HG03442 (cell line): ENCODE data around the gene PGAM5.
"Not testable (repeated sequence)": the region's sequence is repeated elsewhere in the genome, so short reads cannot be mapped to it uniquely, and the experiment has no call there.

ENCODE experiments used
- ATAC-seq: cut with Tn5 transposase; IDR thresholded peaks from one replicate; pipeline ENCODE4 v1.9.1; 2021; ENCODE audit warnings: mild to moderate bottlenecking, moderate library complexity; ENCODE audit not compliant: unreplicated experiment

The PGAM5 gene

DNA sequence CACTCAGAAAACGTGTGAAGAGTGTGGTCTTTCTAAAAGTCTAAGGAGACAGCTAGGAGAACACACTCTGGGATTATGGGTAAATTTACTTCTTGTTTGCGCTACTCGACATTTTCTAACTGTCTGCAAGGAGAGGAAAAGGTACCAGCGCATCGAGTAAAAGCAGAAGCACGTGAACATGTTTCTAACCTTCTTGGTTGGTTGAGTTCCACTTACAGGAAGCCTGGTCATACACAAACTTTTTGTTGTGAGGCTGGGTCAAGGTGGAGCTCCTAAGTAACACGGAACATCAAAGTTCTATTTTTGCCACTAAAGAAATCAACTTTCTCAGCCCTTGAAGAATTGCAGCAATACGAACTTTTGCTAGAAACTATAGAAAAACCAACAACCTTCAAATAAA, 31.0 kb downstream of the PGAM5 start:
- no peak for ATAC-seq

DNA sequence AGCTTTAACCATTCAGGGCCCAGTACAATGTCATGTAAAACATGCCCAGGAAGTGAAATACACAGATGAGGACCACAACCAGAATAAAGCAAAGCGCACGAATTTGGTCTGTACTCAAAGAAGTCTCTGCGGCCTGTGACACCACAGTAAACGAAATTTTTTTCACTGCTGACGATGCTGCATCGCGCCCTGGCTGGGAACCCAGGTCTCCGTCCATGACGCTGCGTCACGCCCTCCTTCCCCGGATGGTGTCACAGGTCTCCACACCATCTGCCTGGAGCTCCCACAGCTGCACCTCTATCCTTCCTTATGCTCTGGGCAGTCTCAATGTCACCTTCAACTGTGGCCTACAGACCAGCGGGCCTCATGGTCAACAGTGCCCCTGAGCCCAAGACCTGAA, 33.2 kb downstream of the PGAM5 start:
- no peak for ATAC-seq

DNA sequence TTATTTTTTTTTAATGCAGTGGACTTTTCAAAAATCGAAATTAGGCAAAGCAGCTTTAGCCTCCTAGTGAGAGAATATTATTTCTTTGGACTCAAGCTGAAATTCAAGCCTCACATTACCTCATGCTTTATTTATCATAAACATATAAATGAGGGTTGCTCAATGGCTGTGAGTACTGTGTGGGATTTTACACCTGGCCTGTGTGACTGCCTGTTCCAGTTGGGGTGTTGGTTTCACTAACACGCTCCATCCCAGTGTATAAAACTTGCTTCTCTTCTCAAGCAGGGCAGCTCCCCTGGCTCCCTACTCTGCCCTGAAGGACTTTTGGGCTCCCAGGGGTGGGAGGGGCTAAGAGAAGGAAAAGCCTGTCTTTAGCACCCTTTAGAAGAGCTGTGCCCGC, 36.0 kb downstream of the PGAM5 start:
- ATAC-seq, result no peak

DNA sequence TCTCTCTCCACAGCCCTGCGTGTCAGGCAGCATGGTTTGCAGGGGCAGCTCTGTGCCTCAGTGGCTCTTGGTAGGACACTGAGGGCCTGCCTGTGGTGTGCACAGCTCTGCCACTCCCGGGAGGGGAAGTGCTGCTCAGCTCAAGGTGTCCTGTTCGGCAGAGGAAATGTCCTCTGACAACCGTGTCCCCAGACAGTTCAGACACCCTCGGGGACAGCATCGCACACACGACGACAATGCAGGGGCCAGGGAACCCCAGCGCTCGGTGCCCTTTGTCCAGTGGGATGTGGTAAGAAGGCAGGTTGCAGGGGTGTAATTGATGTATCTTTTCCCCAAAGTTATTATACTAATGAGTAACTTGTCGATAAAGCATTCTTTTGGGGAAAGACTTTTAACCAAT, 36.8 kb downstream of the PGAM5 start:
- ATAC-seq, result no peak

DNA sequence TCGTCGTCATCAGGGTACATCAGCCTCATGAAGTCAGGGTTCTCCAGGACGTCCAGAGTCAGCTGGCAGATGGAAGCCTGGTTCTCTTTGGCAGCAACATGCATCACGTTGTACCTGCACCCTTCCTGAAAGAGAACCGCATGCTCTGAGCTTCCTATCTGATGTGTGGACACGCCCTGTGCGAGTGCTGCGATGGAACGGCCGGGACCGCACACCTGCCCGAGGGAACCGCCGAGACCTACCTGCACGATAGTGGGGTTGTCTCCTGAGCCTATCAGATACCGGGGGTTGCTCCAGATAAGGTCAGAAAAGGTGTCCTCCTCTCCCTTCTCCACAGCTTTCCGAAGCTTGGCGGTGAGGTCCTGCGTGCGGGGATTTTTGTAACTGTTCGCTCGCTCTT, 37.3 kb downstream of the PGAM5 start:
- ATAC-seq, result no peak

DNA sequence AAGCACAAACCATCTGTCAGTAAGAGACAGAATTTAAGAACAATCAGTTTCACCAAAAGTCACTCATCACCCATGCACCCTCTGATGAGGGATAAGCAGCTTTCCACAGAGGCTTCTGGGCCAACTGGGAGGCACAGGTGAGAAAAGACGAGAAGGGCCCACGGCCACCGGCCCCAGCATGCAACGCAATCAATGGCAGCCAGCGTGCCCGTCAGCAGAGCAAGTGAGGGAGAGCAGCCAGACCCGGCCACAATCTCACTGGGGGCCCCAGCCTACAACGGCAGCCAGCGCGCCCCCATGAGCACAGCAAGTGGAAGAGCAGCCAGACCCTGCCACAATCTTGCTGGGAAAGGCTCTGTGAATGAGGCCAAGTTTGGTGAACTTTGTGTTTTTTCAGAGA, 37.7 kb downstream of the PGAM5 start:
- ATAC-seq, result no peak

DNA sequence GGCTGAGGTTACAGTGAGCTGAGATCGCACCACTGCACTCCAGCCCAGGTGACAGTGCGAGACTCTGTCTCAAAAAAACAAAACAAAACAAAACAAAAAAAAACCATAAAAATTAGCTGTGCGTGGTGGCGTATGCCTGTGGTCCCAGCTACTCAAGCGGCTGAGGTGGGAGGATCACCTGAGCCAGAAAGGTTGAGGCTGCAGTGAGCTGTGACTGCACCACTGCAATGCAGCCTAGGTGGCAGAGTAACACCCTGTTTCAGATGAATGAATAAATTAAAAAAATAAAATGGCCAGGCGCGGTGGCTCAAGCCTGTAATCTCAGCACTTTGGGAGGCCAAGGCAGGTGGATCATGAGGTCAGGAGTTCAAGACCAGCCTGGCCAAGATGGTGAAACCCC, 43.0 kb downstream of the PGAM5 start:
- not testable (repeated sequence) for ATAC-seq

DNA sequence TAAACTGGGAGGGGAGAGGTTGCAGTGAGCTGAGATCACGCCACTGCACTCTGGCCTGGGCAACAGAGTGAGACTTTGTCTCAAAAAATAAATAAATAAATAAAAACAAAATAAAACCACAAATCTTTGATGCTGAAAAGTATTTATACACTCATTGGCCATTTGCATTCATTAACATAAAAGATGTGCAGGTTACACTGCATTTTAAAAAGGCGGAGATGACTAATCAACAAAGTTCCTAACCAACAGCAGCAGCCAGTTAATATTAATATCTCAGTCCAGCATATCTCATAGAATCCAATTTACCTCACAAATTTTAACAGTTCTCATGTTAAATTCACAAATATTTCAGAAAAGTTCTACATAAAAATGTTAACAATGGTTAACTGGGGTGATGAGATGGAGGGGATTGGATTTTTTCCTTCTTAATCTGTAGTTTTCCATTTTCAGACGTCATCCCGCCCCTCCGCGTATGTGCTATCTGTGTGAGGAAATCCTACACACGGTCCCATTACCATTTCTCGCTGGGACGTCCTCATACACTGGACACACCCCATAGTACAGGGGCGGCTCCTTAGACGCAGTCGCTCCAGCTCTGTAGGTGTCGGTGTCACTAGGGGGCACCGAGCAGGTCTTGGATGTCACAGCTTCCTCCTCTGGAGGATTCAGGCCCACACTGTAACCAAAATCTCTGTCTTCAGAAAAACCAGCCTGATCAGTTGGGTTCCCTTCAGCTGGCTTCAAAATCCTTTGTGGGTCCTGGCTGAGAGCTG, 43.7 kb downstream of the PGAM5 start:
- ATAC-seq, result no peak

DNA sequence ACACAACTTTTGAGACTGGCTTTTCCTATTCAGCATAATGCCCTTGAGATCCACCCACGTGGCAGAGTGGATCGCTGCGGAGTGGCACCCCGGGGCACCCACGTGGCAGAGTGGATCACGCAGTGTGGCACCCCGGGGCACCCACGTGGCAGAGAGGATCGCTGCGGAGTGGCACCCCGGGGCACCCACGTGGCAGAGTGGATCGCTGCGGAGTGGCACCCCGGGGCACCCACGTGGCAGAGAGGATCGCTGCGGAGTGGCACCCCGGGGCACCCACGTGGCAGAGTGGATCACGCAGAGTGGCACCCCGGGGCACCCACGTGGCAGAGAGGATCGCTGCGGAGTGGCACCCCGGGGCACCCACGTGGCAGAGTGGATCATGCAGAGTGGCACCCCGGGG, 48.2 kb downstream of the PGAM5 start:
- not testable (repeated sequence) for ATAC-seq

DNA sequence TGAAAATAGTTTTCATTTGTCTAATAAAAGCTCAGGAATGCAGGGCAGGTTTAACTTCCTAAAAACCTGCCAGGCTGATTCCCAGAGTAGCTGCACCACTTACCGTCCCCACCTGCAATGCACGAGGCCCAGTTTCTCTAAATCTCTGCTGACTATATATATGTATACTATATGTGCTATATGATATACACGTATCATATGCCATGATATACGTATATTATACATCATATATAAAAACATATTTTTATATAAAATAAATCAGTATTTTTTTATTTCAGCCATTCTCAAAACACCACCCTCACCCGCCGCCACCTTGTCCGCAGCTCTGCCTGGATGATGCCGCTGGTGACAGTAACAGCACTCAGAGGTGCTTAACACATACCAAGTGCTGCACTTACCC, 48.7 kb downstream of the PGAM5 start:
- ATAC-seq, result no peak

DNA sequence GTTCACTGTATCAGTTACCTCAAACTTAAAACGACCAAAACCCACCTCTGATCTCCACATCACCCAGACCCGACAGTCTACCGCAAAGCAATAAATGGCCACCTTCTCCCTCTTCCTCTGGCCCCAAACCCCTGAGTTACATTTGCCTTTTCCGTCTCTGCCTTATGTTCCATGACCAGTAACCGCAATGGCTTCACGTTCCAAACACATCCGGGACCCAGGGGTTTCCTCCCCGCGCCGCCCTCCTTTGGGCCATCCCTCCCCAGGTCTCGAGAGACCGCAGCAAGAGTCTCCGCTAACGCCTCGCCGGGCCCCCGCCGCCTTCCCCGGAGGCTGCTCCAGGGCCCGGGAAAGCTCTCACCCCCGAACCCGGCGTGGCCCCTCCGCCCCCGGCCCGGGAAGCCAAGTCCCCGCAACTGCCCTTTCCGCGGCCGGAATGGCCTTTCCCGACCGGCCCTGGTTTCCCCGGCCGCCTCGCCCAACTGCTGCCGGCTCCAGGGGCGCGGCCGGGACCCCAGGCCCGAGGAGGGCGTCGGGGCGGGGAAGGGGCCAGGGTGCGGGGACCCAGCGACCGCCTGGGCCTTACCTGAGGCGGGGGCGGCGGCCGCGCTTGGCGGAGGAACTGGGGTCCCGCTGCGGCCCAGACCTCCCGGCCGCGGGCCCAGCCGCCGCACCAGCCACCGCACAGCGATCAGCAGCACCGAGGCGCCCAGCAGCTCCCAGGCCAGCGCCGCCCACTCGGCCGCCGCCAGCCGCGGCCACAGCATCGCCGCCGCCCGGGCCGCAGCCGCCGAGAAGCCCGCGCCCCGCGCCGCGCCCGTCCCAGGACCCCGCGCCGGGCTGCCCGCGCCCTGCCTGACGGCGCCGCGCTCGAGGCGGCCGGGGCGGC, 50.6 kb downstream of the PGAM5 start, which contains the start of gene ANKLE2:
Gene ANKLE2 (minus strand): TSS at position 801 of the 889 bp plus-strand sequence. CDS start 34 bp downstream, at position 767.
- peak; percentile 32 for ATAC-seq

DNA sequence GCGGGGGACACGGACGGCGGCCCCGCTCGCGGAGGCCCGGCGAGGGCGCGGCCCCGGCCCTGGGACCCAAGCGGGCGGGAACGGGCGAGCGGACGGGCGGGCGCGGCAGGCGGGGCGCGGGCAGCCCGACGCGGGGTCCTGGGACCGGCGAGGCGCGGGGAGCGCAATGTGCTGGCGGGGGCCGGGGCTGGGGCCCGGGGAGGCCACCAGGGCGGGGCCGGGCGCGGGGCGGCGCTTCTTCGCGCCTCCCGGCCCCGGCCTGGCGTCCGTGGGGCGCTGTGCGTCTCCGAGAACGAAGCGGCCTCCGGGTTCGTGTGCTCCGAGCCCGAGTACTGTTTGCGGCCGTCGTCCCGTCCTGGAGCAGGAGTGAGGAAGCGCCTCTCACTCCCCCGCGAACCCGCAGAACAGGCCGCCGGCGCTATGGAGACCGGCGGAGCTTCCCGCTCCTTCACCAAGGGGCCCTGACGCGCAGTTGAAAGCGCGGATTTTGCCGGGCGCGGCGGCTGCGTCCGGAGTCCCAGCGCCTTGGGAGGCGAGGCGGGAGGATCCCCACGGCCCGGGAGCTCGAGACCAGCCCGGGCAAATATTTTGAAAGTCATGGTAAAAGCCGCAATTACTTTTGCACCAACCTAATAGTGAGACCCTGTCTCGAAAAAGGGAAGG, 51.4 kb downstream of the PGAM5 start:
- ATAC-seq, result peak; percentile 66

DNA sequence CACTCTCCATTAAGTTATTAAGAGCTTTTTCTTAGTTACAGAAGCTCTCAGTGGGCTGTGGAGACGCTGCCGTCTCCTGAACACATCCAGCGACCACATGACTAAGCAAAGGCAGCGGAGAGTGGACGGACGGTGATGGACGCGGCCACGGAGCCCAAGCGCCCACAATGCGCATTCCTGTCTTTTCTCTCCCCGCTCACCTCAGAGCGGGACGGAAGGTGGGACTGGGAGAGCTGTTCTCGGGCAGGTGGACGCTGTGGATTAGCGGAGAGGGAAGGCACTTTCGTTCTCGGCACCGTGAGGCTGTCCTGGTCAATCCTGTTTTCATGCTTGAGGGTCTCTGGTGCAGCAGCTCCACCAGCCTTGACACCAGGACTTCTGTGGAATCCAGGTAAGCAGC, 53.6 kb downstream of the PGAM5 start:
- ATAC-seq, result no peak

DNA sequence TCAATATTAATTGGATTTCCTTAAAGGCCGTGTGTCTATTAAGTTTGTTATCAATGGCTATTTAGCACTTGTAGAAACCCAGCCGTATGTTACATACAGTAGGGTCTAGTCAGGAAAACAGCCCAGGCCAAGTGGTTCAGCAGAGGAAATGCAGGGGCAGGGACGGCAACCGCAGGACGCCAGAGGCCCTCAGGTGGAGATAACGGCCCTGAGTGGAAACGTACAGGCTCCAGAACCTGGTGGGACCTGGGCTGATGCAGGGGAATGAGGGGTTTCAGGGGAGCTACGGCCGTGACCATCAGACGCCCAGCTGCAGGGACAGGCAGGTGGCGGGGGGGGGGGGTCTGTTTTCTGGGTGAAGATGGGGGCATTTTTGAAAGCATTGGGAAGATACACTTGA, 54.7 kb downstream of the PGAM5 start:
- no peak for ATAC-seq

DNA sequence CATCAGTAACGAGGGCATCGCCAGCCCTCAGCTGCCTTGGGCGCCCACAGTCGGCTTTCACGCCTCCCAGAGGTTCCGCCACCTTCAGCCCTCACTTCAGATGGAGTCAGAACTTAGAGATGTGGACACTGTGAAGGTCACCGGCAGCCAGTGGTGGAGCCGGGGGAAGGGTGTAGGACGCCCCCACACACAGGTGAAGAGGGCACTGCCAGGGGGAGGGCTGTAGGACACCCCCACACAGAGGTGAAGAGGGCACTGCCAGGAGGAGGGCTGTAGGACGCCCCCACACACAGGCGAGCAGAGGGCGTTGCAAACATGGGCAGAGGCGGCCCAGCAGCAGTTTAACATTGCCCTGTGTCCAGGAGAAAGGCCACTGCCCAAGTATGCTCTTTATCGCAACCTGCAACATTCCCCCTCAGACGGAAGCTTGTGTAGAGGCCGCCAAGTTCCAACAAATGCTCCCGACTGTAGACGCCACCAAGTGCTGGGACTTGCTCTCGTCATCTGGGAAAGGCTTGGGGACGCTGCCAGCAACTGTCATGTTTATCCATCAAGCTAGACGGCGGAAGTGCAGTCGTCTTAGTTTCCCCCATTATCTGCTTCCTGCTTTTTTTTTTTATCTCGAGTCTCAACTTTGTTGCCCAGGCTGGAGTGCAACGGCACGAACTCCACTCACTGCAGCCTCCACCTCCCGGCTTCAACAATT, 55.9 kb downstream of the PGAM5 start:
- no peak for ATAC-seq

DNA sequence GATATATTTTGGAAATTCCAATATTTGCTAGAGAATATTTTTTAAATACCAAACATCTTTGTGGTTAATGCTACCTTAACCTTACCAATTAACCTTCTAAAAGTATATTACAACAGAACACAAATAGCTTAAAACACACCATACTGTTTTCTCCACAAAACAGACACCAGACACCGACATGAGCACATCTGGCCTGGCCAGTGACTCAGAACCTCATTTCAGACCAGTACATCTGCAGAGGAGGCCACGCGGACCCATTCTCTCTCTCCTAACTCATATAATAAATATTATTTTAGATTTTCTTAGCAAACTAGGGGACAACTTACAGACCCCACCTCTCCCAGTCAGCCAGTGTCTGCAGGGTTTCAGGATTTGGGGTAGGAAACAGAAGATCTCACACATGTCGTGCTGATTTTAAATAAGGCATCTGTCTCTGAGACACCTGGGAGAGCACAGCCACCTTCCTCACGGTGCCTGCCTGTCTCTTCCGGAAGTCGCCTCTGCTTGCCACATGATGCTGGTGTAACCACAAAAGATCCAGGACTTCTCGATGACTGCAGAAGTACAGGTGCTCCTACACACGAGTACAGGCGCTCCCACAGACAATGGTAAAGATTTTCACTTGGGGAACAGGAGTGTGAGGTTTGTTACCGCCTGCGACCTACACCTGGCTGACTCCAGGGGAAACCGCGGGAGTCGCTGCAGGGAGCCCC, 60.6 kb downstream of the PGAM5 start:
- peak; percentile 34 for ATAC-seq
